ENCODE data around the gene SLC6A11.

SLC6A11 gene

DNA sequence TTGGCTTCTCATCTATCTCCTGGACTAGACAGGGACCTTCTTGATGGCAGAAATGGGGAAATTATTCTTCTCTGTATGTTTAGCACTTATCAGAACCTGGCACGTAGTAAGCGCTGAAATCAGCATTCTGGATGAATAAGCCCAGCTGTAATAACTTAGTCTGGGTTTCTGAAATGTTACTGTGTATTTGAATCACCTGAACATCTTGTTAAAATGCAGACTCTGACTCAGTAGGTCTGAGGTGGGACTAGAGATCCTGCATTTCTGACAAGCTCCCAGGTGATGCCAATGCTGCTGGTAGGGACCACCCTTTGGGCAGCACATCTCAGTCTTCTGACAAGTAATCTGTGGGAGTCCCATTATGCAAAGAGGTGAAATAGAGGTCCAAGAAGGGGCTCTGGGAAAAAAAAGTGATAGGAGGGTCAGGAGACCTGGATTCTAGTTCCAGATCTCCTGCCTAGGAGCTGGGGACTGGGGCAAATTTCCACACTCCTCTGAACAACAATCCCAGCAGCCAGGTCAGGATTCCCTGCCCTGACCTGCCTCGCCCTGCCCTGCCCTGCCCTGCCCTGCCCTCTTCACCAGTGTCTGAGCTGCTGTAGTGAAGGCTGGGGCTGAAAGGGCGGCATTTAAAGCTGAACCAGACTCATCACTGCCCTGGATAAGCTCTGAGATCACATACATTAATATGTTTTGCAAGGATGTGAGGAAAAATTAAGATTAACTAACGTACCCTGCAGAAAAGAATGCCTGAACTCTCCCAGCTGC, 17.2 kb upstream of the SLC6A11 start:
- no CpG with 5 or more reads among the region's 5 CpGs for WGBS (ENCODE audit: extremely low coverage, insufficient coverage, low lambda C conversion rate)
- Histone ChIP-seq H3K4me3 (ENCODE audit: low read length) (no peak overlapping the region), H2BK15ac (replicated peaks; ENCODE audit: low read depth) (no peak overlapping the region), H3K4me2 (ENCODE audit: low read length) (no peak overlapping the region), H3K23ac (ENCODE audit: low read length) (no peak overlapping the region), H2BK5ac (ENCODE audit: low read length) (no peak overlapping the region), H4K5ac (ENCODE audit: low read length) (no peak overlapping the region), H3K18ac (ENCODE audit: low read length) (no peak overlapping the region), H2AK5ac (ENCODE audit: low read length) (no peak overlapping the region), H3K79me2 (ENCODE audit: control insufficient read depth, insufficient read depth, low read length) (no peaks in the 10 kb centered on the region), H3K4ac (ENCODE audit: low read depth, low read length) (no peak overlapping the region), H3K79me1 (ENCODE audit: low read length) (no peaks in the 10 kb centered on the region), H3K4me1 (ENCODE audit: control insufficient read depth, low read depth, low read length) (no peaks in the 10 kb centered on the region), H3K27me3 (ENCODE audit: insufficient read depth, low read length, poor library complexity) (no peaks in the 10 kb centered on the region), H2BK120ac (ENCODE audit: low read depth, low read length) (no peak overlapping the region), H3K9ac (ENCODE audit: low read length) (no peak overlapping the region), H3K36me3 (ENCODE audit: control insufficient read depth, insufficient read depth, low read length) (no peaks in the 10 kb centered on the region), H3K27ac (ENCODE audit: low read depth, low read length) (no peak overlapping the region), H4K8ac (ENCODE audit: low read depth, low read length) (no peak overlapping the region), H3K56ac (ENCODE audit: low read length) (no peak overlapping the region)
- DNase-seq = no peak

DNA sequence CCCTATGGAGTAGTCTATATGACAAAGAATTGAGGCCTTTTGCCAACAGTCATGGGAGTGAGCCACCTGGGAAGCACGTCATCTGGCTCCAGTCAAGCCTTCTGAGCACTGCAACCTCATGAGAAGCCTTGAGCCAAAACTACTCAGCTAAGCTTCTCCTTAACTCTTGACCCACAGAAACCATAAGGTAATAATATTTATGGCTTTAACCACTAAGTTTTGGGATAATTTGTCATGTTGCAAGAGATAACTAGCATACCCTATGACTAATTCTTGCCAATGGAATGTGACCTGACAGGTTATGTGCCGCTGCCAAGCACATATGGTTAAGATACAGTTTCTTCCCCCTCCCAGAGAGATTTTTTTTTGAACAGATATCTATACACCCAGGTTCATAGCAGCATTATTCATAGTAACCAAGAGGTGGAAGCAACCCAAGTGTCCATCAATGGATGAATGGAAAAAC, 11.8 kb upstream of the SLC6A11 start:
- Histone ChIP-seq H3K27me3 (ENCODE audit: insufficient read depth, low read length, poor library complexity) (no peaks in the 10 kb centered on the region), H3K9ac (ENCODE audit: low read length) (no peak overlapping the region), H3K27ac (ENCODE audit: low read depth, low read length) (no peak overlapping the region), H4K5ac (ENCODE audit: low read length) (no peak overlapping the region), H3K36me3 (ENCODE audit: control insufficient read depth, insufficient read depth, low read length) (no peaks in the 10 kb centered on the region), H3K23ac (ENCODE audit: low read length) (no peak overlapping the region), H3K18ac (ENCODE audit: low read length) (no peak overlapping the region), H2AK5ac (ENCODE audit: low read length) (no peak overlapping the region), H4K8ac (ENCODE audit: low read depth, low read length) (no peak overlapping the region), H2BK120ac (ENCODE audit: low read depth, low read length) (no peak overlapping the region), H3K4me3 (ENCODE audit: low read length) (no peak overlapping the region), H3K79me1 (ENCODE audit: low read length) (no peaks in the 10 kb centered on the region), H3K79me2 (ENCODE audit: control insufficient read depth, insufficient read depth, low read length) (no peaks in the 10 kb centered on the region), H3K4me2 (ENCODE audit: low read length) (no peak overlapping the region), H2BK15ac (replicated peaks; ENCODE audit: low read depth) (no peak overlapping the region), H3K56ac (ENCODE audit: low read length) (no peak overlapping the region), H3K4ac (ENCODE audit: low read depth, low read length) (no peak overlapping the region), H2BK5ac (ENCODE audit: low read length) (no peak overlapping the region), H3K4me1 (ENCODE audit: control insufficient read depth, low read depth, low read length) (no peaks in the 10 kb centered on the region)
- peak; percentile 8 for DNase-seq
- WGBS (ENCODE audit: extremely low coverage, insufficient coverage, low lambda C conversion rate) = no CpG with 5 or more reads among the region's 2 CpGs

DNA sequence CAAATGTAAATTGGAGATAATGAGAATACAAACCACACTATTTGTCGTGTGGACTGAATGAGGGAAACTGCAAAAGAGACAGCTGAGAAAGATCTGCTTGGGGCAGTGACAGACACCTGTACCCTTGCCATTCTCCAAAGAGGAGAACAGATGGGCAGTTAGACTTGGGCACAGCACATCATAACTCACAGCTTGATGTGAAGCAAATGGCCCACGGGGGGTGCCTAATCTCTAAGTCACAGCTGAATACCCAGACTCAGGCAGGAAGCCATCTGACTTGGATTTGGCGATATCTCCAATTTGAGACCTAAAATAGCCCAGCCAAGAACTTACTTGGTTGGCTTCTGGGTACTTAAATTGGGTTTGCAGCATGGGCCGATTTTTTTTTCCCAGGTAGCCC, 10.0 kb upstream of the SLC6A11 start:
- Histone ChIP-seq H2BK15ac (replicated peaks; ENCODE audit: low read depth) (no peak overlapping the region), H3K56ac (ENCODE audit: low read length) (no peak overlapping the region), H3K36me3 (ENCODE audit: control insufficient read depth, insufficient read depth, low read length) (no peaks in the 10 kb centered on the region), H3K4me3 (ENCODE audit: low read length) (no peak overlapping the region), H2AK5ac (ENCODE audit: low read length) (no peak overlapping the region), H3K79me1 (ENCODE audit: low read length) (no peaks in the 10 kb centered on the region), H4K5ac (ENCODE audit: low read length) (no peak overlapping the region), H4K8ac (ENCODE audit: low read depth, low read length) (no peak overlapping the region), H3K4me2 (ENCODE audit: low read length) (no peak overlapping the region), H3K4me1 (ENCODE audit: control insufficient read depth, low read depth, low read length) (no peaks in the 10 kb centered on the region), H2BK5ac (ENCODE audit: low read length) (no peak overlapping the region), H3K27ac (ENCODE audit: low read depth, low read length) (no peak overlapping the region), H3K79me2 (ENCODE audit: control insufficient read depth, insufficient read depth, low read length) (no peaks in the 10 kb centered on the region), H3K9ac (ENCODE audit: low read length) (no peak overlapping the region), H2BK120ac (ENCODE audit: low read depth, low read length) (no peak overlapping the region), H3K18ac (ENCODE audit: low read length) (no peak overlapping the region), H3K23ac (ENCODE audit: low read length) (no peak overlapping the region), H3K27me3 (ENCODE audit: insufficient read depth, low read length, poor library complexity) (no peaks in the 10 kb centered on the region), H3K4ac (ENCODE audit: low read depth, low read length) (no peak overlapping the region)
- no peak for DNase-seq
- no CpG with 5 or more reads among the region's 4 CpGs for WGBS (ENCODE audit: extremely low coverage, insufficient coverage, low lambda C conversion rate)

DNA sequence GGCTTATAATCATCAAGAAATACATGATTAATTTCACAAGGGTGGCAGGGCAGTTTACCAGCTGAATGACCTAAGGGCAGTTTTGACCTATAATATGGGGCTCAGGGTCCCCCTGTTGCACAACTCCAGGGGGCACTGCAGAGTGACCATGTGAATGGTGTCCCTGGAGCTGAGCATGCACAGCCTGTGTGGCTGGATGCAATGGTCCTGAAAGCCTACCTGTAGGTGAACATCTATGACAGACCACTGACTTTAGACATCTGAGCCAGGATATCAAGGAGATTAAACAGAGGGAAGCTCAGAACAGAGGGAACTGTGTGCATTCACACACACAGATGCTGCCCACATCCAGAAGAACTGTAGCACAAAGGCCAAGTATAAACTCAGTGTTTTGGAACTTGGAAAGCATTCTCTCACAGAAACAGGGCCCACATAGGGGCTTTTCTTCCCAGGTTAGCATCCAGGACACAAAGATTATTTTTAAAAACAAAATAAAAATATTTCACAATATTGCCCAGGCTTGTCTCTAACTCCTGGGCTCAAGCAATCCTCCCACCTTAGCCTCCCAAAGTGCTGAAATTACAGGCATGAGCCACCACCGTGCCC, 7.8 kb upstream of the SLC6A11 start:
- Histone ChIP-seq H2BK120ac (ENCODE audit: low read depth, low read length) (no peak overlapping the region), H4K5ac (ENCODE audit: low read length) (no peak overlapping the region), H3K23ac (ENCODE audit: low read length) (no peak overlapping the region), H2BK15ac (replicated peaks; ENCODE audit: low read depth) (no peak overlapping the region), H3K79me2 (ENCODE audit: control insufficient read depth, insufficient read depth, low read length) (no peaks in the 10 kb centered on the region), H3K27ac (ENCODE audit: low read depth, low read length) (no peak overlapping the region), H3K4me1 (ENCODE audit: control insufficient read depth, low read depth, low read length) (no peaks in the 10 kb centered on the region), H3K4ac (ENCODE audit: low read depth, low read length) (no peak overlapping the region), H3K79me1 (ENCODE audit: low read length) (no peaks in the 10 kb centered on the region), H4K8ac (ENCODE audit: low read depth, low read length) (no peak overlapping the region), H3K27me3 (ENCODE audit: insufficient read depth, low read length, poor library complexity) (no peaks in the 10 kb centered on the region), H2AK5ac (ENCODE audit: low read length) (no peak overlapping the region), H2BK5ac (ENCODE audit: low read length) (no peak overlapping the region), H3K9ac (ENCODE audit: low read length) (no peak overlapping the region), H3K18ac (ENCODE audit: low read length) (no peak overlapping the region), H3K4me2 (ENCODE audit: low read length) (no peak overlapping the region), H3K4me3 (ENCODE audit: low read length) (no peak overlapping the region), H3K36me3 (ENCODE audit: control insufficient read depth, insufficient read depth, low read length) (no peaks in the 10 kb centered on the region), H3K56ac (ENCODE audit: low read length) (no peak overlapping the region)
- DNase-seq = no peak
- WGBS (ENCODE audit: extremely low coverage, insufficient coverage, low lambda C conversion rate) = no CpG with 5 or more reads among the region's 1 CpG

DNA sequence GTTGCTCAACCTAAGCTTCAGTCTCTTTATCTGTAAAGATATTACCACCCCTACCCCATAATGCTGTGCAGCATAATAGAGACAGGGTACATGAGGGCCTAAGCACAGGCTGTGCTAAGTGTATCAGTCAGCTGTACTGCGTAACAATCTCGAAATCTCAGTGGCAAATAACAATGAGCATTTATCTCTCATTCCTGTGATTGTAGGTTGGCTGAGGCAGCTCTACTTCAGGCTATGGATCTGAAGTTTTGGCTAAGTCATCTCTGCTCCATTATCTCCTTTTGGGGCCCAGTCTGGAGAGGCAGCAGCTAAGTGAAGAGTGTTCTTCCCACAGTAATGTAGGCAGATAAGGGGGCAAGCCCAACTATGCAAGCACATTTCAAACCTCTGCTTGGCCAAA, 7.1 kb upstream of the SLC6A11 start:
- H2AK5ac ChIP-seq (ENCODE audit: low read length) = no peak overlapping the region
- no peak overlapping the region for H4K5ac ChIP-seq (ENCODE audit: low read length)
- H2BK5ac ChIP-seq (ENCODE audit: low read length) = no peak overlapping the region
- H3K79me2 ChIP-seq (ENCODE audit: control insufficient read depth, insufficient read depth, low read length) = no peaks in the 10 kb centered on the region
- H3K4me2 ChIP-seq (ENCODE audit: low read length) = no peak overlapping the region
- H3K9ac ChIP-seq (ENCODE audit: low read length) = no peak overlapping the region
- no peak overlapping the region for H2BK15ac ChIP-seq (replicated peaks; ENCODE audit: low read depth)
- H2BK120ac ChIP-seq (ENCODE audit: low read depth, low read length) = no peak overlapping the region
- H3K79me1 ChIP-seq (ENCODE audit: low read length) = no peaks in the 10 kb centered on the region
- H3K4ac ChIP-seq (ENCODE audit: low read depth, low read length) = no peak overlapping the region
- H3K27me3 ChIP-seq (ENCODE audit: insufficient read depth, low read length, poor library complexity) = no peaks in the 10 kb centered on the region
- no peak overlapping the region for H3K4me3 ChIP-seq (ENCODE audit: low read length)
- H3K27ac ChIP-seq (ENCODE audit: low read depth, low read length) = no peak overlapping the region
- no peaks in the 10 kb centered on the region for H3K36me3 ChIP-seq (ENCODE audit: control insufficient read depth, insufficient read depth, low read length)
- H3K4me1 ChIP-seq (ENCODE audit: control insufficient read depth, low read depth, low read length) = no peaks in the 10 kb centered on the region
- H3K56ac ChIP-seq (ENCODE audit: low read length) = no peak overlapping the region
- no CpG with 5 or more reads among the region's 2 CpGs for WGBS (ENCODE audit: extremely low coverage, insufficient coverage, low lambda C conversion rate)
- DNase-seq = no peak
- H4K8ac ChIP-seq (ENCODE audit: low read depth, low read length) = no peak overlapping the region
- H3K18ac ChIP-seq (ENCODE audit: low read length) = no peak overlapping the region
- no peak overlapping the region for H3K23ac ChIP-seq (ENCODE audit: low read length)
